Activated gamma-delta T cell treated with anti-CD3 and anti-CD28 coated beads, Interleukin-2, amount 50 U/mL, for 16 hours (primary cell): ENCODE results near the gene HACD1.

ENCODE experiments used
- DNase-seq: peaks from one replicate; pipeline ENCODE4 v3.0.0-alpha.2; 2020; ENCODE audit warnings: low read depth

HACD1 gene

GRCh38 chr10:17578603-17579002, 38.6 kb downstream of the HACD1 start:
- DNase-seq = no peak

DNA sequence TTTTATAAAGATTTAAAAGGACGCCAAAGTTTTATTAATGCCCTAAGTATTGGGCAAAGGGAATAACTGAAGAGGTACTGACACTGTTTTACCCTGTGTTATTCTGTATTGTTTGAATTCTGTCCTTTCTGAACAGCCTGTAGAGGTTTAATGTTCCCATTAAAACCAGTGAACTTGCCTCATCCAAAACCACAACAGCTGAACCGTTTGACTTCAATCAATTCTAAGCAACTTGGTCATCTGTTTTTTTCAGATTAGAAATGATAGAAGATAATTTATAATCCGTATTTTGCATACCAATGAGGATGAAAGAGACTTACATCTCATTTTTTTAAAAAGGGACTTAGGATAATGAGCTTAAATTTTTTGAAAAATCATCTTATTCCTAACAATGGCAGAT, 40.4 kb downstream of the HACD1 start:
- no peak for DNase-seq

DNA sequence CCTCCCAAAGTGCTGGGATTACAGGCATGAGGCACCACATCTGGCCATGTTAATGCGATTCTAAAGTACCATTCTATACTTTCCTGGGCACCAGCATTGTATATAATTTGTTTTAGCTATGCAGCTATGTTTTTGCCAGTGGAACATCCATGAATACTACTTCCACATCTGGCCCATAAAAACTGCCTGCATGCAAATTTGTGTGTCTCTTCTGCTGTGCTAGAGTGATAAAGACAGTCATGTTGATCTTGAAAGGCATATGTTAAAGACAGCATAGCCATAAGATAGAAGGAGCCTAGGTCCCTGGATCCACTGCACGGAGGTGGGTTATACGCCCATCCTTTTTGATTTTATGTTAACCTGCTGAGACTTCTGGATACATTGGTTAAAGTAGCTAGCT, 52.3 kb downstream of the HACD1 start:
- DNase-seq = no peak

DNA sequence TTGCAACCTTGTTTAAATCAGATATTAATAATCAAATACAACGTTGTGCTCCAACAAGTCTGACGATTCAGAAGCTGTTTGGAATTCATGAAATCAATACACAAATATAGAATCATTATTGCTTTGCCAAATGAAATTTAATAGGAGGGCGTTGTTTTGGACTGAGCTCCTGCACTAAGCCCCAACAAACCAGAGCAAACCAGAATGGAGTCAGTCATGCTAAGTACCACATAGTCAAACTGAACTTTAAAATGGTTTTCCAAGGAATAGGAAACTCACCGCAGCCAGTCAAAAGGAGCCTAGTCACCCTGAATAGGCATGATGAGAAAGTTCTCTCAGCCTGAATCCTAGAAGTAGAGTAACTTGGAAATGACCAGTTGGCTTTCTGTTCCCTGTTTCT, 53.7 kb downstream of the HACD1 start:
- DNase-seq = no peak

GRCh38 chr10:17562614-17563013, 54.6 kb downstream of the HACD1 start:
- DNase-seq = no peak

DNA sequence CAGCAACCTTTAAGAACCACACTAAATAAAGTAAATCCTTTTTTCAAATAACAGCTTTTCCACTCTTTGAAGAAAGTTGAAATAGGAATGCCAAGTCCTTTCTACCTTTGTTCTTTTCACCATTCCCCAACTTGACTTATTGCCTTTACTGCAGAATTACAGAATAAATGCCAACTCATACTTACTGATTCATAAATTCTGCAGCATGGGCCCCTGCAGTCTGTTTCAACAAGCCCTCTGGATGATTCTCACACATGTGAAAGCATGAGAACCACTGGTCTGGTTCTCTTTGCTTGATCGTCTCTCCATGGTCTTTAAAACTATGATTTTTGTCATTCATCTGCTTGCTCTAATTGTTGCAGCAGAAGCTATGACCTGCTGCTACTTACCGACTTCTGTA, 56.1 kb downstream of the HACD1 start:
- no peak for DNase-seq

DNA sequence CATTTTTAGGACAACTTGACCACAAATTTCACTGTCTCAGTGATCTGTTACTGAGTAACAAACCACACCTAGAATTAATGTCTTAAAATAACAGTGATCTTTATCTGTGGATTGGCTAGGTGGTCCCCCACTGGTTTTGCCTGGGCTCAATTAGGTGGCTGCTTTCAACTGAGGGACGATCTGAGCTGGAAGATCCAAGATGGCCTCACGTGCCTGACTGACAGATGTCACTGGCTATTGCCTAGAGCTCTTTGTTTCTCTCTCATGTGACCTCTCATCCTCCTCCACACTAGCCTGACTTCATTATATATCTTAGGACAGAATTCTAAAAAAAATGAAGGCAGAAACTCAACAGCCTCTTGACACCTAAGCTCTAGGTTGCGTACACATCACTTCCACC, 59.7 kb downstream of the HACD1 start:
- DNase-seq = no peak

DNA sequence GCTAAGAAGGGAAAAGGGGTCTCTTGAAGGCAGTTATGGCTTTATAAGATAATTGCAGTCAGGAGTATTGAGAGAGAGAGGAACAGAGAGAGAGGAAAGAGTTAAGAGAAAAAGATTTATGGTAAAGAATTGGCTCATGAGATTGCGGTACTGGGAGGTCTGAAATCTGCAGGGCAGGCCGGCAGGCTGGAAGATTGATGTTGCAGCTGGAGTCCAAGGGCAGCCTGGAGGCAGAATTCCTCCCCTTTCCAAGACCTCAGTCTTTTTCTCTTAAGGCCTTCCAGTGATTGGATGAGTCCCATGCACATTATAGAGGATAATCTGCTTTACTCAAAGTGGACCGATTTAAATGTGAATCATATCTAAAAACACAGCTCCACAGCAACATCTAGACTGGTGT, 68.4 kb downstream of the HACD1 start:
- DNase-seq = no peak

DNA sequence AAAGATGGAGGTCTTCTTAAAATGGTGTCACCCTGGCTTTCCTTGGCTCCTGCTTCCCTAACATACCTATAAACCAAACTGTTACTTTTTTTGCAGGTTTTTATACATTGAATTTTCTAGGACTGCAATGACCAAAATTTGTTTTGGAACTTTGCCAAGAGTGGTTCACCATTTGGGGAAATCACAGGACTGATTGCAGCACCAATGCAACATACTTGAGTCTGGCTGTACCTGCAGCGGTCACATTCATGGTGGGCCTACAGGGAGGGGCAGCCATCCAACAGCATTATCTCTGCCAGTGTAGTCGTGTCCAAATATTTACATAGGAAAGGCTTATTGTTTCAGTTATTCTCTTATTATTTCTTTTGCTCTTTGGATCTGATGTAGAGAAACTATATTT, 69.0 kb downstream of the HACD1 start:
- no peak for DNase-seq

DNA sequence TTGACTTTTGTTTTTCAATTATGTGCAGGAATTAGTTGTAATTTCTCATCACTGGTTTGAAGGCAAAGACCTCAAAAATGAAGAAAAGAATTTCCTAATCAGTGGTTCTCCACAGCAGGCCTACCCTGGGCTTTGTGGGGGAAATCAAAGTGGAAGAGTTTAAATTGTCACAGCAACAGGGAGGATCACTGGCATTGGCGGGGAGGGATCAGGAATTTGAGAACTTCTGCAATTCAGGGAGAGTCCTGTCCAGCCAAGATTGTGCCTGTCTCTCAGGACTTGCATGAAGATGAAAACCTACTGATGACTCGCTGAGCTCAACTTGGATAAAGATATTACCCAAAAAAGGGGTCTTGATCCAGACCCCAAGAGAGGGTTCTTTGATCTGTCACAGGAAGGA, 70.1 kb downstream of the HACD1 start:
- no peak for DNase-seq

GRCh38 chr10:17544465-17544864, 72.7 kb downstream of the HACD1 start:
- DNase-seq = no peak
